HG02870 (cell line): ENCODE data around the gene UBQLN4.

Experiments
- ATAC-seq: cut with Tn5 transposase; IDR thresholded peaks from one replicate; pipeline ENCODE4 v1.9.1; 2021; ENCODE audit warnings: mild to moderate bottlenecking, moderate library complexity; ENCODE audit not compliant: unreplicated experiment

UBQLN4 gene

GRCh38 chr1:156053768-156054499, at the start of gene UBQLN4:
Gene UBQLN4, minus strand, starts transcription at chr1:156053798. Its CDS starts 97 bp downstream, at chr1:156053701.
- ATAC-seq, result peak; percentile 40

- ATAC-seq, result no peak
Measured at GRCh38 chr1:156102633-156103511, 49.3 kb upstream of the UBQLN4 start.

- ATAC-seq, result no peak
Measured at GRCh38 chr1:156101880-156102279, 48.3 kb upstream of the UBQLN4 start.

- ATAC-seq, result no peak
Measured at GRCh38 chr1:156100205-156100995, 46.8 kb upstream of the UBQLN4 start.

GRCh38 chr1:156099282-156099681, 45.7 kb upstream of the UBQLN4 start:
- no peak for ATAC-seq

GRCh38 chr1:156098784-156099183, 45.2 kb upstream of the UBQLN4 start:
- ATAC-seq, result no peak

- no peak for ATAC-seq
Measured at GRCh38 chr1:156097499-156098178, 44.0 kb upstream of the UBQLN4 start.

- ATAC-seq, result peak; percentile 64
Measured at GRCh38 chr1:156096640-156097391, 43.2 kb upstream of the UBQLN4 start.

GRCh38 chr1:156095906-156096508, 42.4 kb upstream of the UBQLN4 start:
- ATAC-seq, result no peak

- no peak for ATAC-seq
Measured at GRCh38 chr1:156091610-156092009, 38.0 kb upstream of the UBQLN4 start.

- no peak for ATAC-seq
Measured at GRCh38 chr1:156090840-156091188, 37.2 kb upstream of the UBQLN4 start.

- ATAC-seq, result no peak
Measured at GRCh38 chr1:156090138-156090839, 36.7 kb upstream of the UBQLN4 start.

- ATAC-seq, result no peak
Measured at GRCh38 chr1:156089704-156090103, 36.1 kb upstream of the UBQLN4 start.

GRCh38 chr1:156086256-156086662, 32.7 kb upstream of the UBQLN4 start:
- no peak for ATAC-seq

GRCh38 chr1:156083800-156084790, 30.5 kb upstream of the UBQLN4 start:
- no peak for ATAC-seq

GRCh38 chr1:156082309-156083091, 28.9 kb upstream of the UBQLN4 start, which contains the start of gene MEX3A:
Gene MEX3A, minus strand, starts transcription at chr1:156082465. Its CDS starts 467 bp downstream, at chr1:156081998.
- no peak for ATAC-seq

- no peak for ATAC-seq
Measured at GRCh38 chr1:156081917-156082308, 28.3 kb upstream of the UBQLN4 start.
